GM18519 (cell line): Measurements from ENCODE around the gene ZNF275.
A peak's percentile ranks its signal among the peaks of the same experiment; 100 is the strongest.

Experiments
- ATAC-seq: cut with Tn5 transposase; IDR thresholded peaks from one replicate; pipeline ENCODE4 v1.9.1; 2021; ENCODE audit warnings: mild to moderate bottlenecking, moderate library complexity; ENCODE audit not compliant: unreplicated experiment, low FRiP score

The ZNF275 gene

DNA sequence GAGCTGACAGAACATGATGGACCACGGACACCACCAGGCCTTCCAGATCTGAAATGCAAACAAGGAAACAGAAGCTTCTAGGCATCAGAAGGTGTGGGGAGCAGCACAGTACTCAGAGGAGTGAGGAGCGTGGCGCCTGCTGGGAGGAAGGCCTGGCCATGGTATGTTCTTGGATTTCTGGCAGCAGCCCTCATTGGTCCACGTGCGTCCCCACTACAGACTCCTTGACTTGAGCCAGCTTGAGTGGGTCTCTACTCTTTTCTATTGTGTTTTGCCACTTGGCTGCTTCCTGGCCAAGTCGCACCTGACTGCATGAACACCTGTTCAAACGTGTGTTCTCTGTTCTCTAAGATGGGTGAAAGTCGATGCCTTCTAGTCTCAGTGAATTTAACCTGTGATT is 18.0 kb downstream of the ZNF275 start:
- no peak for ATAC-seq

DNA sequence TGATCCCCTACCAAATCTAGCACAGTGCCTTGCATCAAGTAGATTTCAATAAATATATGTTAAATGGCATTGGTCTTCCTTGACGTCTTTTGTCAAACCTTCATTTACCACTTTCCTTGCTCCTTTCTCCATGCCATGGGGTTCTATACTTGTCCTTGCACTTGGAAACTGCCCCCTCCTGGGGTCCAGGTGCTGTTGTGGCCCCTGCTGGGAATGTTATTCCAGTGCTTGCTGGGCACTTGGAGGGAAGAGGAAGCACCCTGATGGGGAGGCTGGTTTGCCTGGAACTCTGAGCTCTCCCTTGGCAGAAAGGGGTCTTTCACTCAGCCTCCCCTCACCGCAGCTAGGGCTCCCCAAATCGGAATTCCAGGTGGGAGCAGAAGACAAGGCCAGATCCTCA is 18.9 kb downstream of the ZNF275 start:
- no peak for ATAC-seq

DNA sequence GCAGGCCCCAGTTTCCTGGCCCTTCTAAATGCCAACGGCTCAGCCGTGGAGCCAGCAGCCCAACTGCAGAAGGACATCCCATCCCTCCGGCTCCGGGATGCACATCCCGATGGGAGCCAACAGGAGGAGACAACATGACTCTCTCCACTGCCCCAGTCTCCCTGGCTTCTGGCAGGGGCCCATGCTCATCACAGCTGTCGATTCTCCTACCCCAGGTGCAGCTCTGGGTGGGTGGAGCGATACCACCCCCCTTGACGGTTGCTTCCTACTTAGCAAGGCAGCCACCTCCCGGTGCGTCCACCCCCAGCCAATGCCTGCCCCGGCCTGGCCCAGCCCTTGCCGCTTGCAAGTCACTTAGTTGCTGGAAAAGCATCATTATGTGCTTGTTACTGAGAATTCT is 19.5 kb downstream of the ZNF275 start:
- no peak for ATAC-seq

- no peak for ATAC-seq
Observed at GRCh38 chrX:153357877-153358276, 23.9 kb downstream of the ZNF275 start.

DNA sequence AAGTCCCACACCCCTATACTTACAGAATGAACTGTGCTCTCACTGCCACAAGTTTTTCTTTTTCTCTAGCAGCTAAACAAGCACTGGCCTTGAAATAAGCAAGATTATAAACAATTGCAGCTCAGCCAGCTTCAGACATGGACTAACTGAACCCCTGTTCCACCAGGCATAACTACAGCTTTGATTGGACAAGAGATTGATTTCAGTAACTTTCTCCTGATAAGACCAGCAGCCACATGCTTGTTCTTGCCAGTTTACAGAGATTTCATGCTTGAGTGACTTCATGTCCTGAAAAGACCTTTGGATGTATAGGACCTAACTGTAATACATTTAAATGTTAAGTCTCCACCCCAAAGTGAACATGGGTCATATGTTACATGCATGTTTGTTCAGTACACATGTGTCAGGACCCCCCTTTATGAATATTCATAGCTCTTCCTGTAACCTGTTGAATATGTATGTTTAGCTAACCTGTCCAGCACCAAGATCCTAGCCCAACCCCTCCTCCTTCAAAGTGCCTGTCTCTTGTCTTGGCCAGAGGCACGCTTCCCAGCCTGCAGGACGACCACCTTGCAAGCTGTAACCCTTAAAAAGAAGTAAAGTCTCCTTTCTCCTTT is 27.9 kb downstream of the ZNF275 start:
- no peak for ATAC-seq

GRCh38 chrX:153365670-153366069 is 31.7 kb downstream of the ZNF275 start:
- peak; percentile 41 for ATAC-seq

GRCh38 chrX:153366119-153366518 is 32.2 kb downstream of the ZNF275 start:
- ATAC-seq = no peak

DNA sequence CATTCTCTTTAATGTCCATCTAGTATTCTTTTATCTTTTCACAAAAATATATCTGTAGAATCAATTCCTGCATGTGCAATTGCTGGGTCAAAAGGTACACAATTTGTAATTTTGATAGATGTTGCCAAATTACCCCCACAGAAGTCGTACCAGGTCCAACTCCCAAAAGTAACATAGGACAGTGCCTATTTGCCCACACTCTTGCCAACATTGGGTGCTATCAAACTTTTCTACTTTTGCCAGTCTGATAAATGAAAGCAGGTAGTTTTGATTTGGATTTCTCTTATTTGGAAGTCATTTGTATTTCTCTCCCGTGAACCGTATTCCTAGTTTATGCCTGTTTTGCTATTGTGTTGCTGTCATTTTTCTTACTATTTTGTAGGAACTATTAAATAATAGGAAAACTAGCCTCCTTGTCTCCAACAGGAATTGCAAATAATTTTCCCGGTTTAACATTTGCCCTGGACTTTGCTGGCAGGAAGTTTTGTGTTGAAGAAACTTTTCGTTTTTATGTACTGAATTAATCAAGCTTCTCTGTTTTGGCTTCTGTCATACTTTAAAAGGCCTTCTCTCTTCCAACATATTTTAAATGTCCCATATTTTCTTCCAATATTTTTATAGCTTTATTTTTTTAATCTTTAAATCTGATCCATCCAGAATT is 33.1 kb downstream of the ZNF275 start:
- no peak for ATAC-seq

DNA sequence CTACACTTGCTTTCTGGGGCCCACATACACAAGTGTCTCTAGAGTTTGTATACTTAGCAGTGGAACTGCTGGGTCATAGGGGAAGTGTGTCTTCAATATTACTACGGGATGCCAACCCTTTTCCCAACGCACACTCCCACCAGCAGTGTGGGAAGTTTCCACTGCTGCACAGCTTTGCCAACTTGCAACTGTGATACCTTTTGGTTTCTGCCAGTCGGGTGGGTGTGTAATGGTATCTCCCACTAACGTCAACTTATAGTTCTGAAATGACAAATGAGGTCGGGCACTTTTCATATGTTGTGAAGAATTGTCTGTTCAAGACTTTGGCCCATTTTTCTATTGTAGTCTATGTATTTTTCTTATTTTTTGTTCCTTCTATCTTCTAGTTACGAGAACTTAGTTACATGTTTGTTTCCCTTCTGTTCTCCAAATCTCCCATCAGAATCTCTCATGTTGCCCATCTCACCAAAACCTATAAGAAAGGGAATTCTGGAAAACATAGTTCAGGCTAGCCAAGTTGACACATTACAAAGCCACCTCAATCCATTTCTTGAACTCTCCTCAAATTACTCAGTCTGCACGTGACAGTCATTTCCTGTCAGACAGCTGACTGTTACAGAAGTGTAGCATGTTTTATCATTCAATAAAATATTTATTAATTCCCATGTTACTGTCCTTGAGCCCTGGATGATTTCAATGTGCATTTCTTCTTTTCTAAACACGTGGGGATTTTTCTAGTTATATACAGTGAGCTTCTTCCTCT is 36.5 kb downstream of the ZNF275 start:
- ATAC-seq = no peak

GRCh38 chrX:153371256-153371655 is 37.3 kb downstream of the ZNF275 start:
- no peak for ATAC-seq

GRCh38 chrX:153372949-153373348 is 39.0 kb downstream of the ZNF275 start:
- ATAC-seq = no peak

GRCh38 chrX:153374426-153374825 is 40.5 kb downstream of the ZNF275 start:
- ATAC-seq = no peak

- ATAC-seq = no peak
Observed at GRCh38 chrX:153375571-153375970, 41.6 kb downstream of the ZNF275 start.

DNA sequence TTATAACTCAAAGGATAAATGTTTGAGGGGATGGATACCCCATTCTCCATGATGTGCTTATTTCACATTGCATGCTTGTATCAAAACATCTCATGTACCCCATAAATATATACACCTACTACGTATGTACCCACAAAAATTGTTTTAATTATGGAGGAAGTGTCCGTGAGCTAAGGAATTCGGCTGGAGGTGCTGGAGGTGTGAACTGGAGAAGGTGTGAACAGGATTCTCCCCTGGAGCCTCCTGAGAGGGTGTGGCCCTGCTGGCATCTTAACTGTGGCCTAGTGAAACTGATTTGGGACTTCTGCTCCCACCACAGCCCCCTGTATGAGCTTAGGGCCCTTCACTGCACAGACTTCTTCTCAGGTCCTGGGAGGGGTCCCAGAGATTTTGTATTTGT is 43.8 kb downstream of the ZNF275 start:
- no peak for ATAC-seq

DNA sequence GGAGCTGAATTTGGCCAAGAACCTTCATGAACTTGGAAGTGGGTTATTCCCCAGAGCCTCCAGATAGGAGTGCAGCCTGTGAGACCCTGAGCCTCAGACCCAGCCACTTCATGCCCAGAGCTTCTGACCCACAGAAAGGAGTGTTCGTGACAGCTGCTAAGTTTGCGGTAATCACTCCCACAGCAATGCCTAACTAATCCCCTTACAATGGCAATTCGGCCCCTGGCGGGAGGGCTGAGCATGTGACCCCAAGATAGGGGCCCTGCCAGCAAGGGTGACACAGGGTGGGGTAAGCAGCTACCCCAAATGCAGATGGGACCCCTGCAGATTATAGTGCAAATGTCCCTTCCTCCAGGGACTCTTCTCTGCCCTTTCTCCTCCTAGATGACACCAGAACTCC is 44.7 kb downstream of the ZNF275 start:
- ATAC-seq = no peak

DNA sequence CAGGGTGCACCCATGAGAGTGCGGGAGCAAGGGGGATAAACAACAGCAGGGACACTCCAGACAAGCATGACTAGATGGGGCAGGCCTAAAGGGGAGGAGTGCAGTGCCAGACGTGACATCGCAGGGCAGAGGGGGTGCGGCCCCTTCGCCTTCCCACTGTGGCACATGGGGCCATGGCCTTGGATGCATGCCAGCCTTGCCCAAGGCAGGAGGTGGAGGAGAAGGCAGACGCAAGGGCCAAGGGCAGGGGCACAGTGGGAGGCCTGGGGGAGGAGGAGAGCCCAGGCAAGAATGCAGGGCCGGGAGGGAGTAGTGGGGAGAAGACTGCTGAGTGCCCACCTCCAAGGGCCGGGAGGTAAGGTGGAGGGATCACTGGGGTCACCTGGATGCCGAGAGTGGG is 45.6 kb downstream of the ZNF275 start:
- ATAC-seq = no peak

- no peak for ATAC-seq
Observed at GRCh38 chrX:153379971-153380581, 46.1 kb downstream of the ZNF275 start.

- no peak for ATAC-seq
Observed at GRCh38 chrX:153380691-153381090, 46.7 kb downstream of the ZNF275 start.

- no peak for ATAC-seq
Observed at GRCh38 chrX:153381684-153382532, 48.0 kb downstream of the ZNF275 start.
